Measurements from ENCODE around the gene LXN.

The LXN gene

GRCh38 chr3:158671821-158672214, 630 bp downstream of the LXN start:
- no peak for DNase-seq (ENCODE audit: low spot score)
- H3K4me3 ChIP-seq = peak overlapping the region; percentile 68
- TF ChIP-seq, protein P1, sequence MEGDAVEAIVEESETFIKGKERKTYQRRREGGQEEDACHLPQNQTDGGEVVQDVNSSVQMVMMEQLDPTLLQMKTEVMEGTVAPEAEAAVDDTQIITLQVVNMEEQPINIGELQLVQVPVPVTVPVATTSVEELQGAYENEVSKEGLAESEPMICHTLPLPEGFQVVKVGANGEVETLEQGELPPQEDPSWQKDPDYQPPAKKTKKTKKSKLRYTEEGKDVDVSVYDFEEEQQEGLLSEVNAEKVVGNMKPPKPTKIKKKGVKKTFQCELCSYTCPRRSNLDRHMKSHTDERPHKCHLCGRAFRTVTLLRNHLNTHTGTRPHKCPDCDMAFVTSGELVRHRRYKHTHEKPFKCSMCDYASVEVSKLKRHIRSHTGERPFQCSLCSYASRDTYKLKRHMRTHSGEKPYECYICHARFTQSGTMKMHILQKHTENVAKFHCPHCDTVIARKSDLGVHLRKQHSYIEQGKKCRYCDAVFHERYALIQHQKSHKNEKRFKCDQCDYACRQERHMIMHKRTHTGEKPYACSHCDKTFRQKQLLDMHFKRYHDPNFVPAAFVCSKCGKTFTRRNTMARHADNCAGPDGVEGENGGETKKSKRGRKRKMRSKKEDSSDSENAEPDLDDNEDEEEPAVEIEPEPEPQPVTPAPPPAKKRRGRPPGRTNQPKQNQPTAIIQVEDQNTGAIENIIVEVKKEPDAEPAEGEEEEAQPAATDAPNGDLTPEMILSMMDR (IDR thresholded peaks at IDR 0.05) = no peak
- H3K27ac ChIP-seq = peak overlapping the region; percentile 50 to 73

DNA sequence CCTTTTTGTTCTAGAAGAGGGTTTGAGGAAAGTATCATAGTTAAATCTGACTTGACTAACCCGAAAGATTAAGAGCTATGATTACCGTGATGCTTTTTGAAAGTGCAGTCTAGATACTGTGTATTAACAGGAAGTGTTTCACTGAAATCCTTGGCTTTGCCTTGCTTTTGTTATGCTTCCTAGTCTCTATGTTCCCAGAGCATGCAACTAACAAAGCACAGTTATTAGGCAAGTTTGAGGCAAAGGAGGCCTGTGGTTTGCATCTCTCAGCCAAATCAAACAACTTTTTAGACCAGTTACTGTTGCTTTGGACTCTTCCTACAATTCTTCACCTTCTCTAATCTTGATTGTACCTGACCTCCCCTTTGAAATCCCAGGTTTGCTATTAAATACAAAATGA, 3.9 kb downstream of the LXN start:
- Histone ChIP-seq H3K4me3 (no peak overlapping the region), H3K27ac (no peak overlapping the region)
- no peak for DNase-seq (ENCODE audit: low spot score)
- TF ChIP-seq, protein P1 (IDR thresholded peaks at IDR 0.05) = no peak

- TF ChIP-seq, protein P1 (IDR thresholded peaks at IDR 0.05) = no peak
- no peak overlapping the region for H3K4me3 ChIP-seq
- DNase-seq (ENCODE audit: low spot score) = no peak
- H3K27ac ChIP-seq = no peak overlapping the region
Observed at GRCh38 chr3:158666416-158666815, 6.0 kb downstream of the LXN start.

DNA sequence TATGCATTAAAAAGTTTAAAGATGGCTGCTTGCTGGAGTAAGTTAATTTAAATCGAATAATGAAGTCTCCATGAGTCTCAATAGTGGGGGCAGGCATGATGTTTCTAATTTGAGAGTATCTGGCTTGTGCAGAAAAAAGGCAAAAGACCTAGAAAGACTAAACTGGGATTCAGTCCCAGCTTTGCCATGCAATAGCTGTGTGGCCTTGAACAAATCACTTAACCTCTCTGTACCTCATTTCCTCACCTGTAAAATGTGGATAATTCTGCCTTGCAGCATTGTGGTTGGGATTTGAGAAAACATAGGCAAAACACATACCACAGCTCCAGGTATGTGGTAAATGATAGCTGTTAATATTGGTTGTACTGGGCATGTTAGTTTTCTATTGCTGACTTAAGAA, 8.6 kb downstream of the LXN start:
- Histone ChIP-seq H3K27ac (no peak overlapping the region), H3K4me3 (no peak overlapping the region)
- TF ChIP-seq, protein P1 (IDR thresholded peaks at IDR 0.05) = no peak
- no peak for DNase-seq (ENCODE audit: low spot score)

GRCh38 chr3:158663246-158663645, 9.2 kb downstream of the LXN start:
- H3K27ac ChIP-seq = no peak overlapping the region
- DNase-seq (ENCODE audit: low spot score) = no peak
- TF ChIP-seq, protein P1 (IDR thresholded peaks at IDR 0.05) = no peak
- no peak overlapping the region for H3K4me3 ChIP-seq

GRCh38 chr3:158660711-158661110, 11.7 kb downstream of the LXN start:
- no peak for DNase-seq (ENCODE audit: low spot score)
- Histone ChIP-seq H3K27ac (no peak overlapping the region), H3K4me3 (no peak overlapping the region)
- TF ChIP-seq, protein P1 (IDR thresholded peaks at IDR 0.05) = no peak

DNA sequence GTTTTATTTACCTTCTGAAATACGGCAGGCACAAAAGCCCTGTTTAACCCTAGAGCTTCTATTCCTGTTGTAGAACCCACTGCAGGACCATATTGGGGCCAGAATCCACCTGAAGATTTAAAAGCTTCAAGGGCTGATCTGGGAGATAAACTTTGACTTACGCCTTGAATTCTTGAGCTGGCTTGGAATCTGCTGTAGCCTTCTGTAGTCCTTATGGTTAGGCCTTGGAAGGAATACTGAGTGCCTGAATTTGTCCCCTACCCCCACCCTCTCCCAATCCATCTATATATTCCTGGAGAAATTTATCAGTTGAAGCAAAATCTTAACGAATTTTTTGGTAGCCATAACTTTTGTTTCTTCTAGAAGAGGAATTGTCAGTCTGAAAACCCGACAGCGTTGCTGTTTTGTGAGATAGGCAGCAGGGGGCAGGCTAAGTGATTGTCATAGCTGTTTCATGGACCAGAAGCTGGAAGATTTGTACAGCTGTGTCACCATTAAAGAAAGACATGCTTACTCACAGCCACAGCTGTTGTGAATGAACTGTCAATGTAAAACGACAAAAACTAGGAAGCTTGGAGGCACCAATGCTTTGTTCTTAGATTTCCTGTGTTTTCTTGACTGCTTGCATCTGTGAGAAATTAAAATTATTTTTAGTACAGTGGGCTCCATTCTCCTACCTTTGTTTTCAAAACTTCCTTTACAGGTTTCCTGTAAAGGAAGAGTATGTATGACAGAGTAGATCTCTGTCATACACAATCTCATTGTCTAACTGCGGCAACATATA, 12.8 kb downstream of the LXN start:
- Histone ChIP-seq H3K27ac (no peak overlapping the region), H3K4me3 (no peak overlapping the region)
- no peak for DNase-seq (ENCODE audit: low spot score)
- TF ChIP-seq, protein P1 (IDR thresholded peaks at IDR 0.05) = peak; percentile 35
